ENCODE measurements around the gene HPCAL4.

HPCAL4 gene

GRCh38 chr1:39671433-39671792 is 19.8 kb downstream of the HPCAL4 start:
- TF ChIP-seq CTCF (IDR thresholded peaks at IDR 0.05; ENCODE audit: control extremely low read depth, extremely low read depth, low read depth, missing control alignments): no peak
- ChIA-PET CTCF (interaction anchor here (0.8 to 13.8 kb wide), 15 partner anchors 10 to 573 kb away, joined by 3 to 276 read pairs (median 7); no protein-coding TSS in a partner anchor), POLR2A (no interaction called here)
- no peak for DNase-seq (ENCODE audit: extremely low spot score)

GRCh38 chr1:39670689-39671088 is 20.5 kb downstream of the HPCAL4 start:
- POLR2A ChIA-PET: no interaction called here
- CTCF ChIA-PET: interaction anchor here (0.8 to 13.8 kb wide), 13 partner anchors 10 to 572 kb away, joined by 3 to 276 read pairs (median 4); no protein-coding TSS in a partner anchor
- DNase-seq (ENCODE audit: extremely low spot score): no peak
- TF ChIP-seq CTCF (IDR thresholded peaks at IDR 0.05; ENCODE audit: control extremely low read depth, extremely low read depth, low read depth, missing control alignments): no peak

- POLR2A ChIA-PET: no interaction called here
- CTCF ChIA-PET: interaction anchor here (1.1 to 13.8 kb wide), 10 partner anchors 12 to 576 kb away, joined by 3 to 276 read pairs (median 8); partner anchors contain the start of gene PPIE
- TF ChIP-seq CTCF (IDR thresholded peaks at IDR 0.05; ENCODE audit: control extremely low read depth, extremely low read depth, low read depth, missing control alignments): no peak
- DNase-seq (ENCODE audit: extremely low spot score): no peak
Observed at GRCh38 chr1:39668894-39669293, 22.3 kb downstream of the HPCAL4 start.

- POLR2A ChIA-PET: no interaction called here
Observed at GRCh38 chr1:39668111-39668510, 23.1 kb downstream of the HPCAL4 start.

GRCh38 chr1:39666772-39667171 is 24.5 kb downstream of the HPCAL4 start:
- no peak for TF ChIP-seq CTCF (IDR thresholded peaks at IDR 0.05; ENCODE audit: control extremely low read depth, extremely low read depth, low read depth, missing control alignments)
- ChIA-PET POLR2A (no interaction called here), CTCF (interaction anchor here (0.6 to 13.8 kb wide), 8 partner anchors 10 to 132 kb away, joined by 3 to 276 read pairs (median 10); no protein-coding TSS in a partner anchor)
- peak; percentile 85 for DNase-seq (ENCODE audit: extremely low spot score)

More at GRCh38 chr1:39668111-39668510, 23.1 kb downstream of the HPCAL4 start:
- DNase-seq (ENCODE audit: extremely low spot score): no peak
- TF ChIP-seq CTCF (IDR thresholded peaks at IDR 0.05; ENCODE audit: control extremely low read depth, extremely low read depth, low read depth, missing control alignments): no peak
- CTCF ChIA-PET: interaction anchor here (1.6 to 13.8 kb wide), 7 partner anchors 12 to 576 kb away, joined by 3 to 276 read pairs (median 16); no protein-coding TSS in a partner anchor

- ChIA-PET POLR2A (no interaction called here), CTCF (interaction anchor here (0.8 to 13.2 kb wide), 3 partner anchors 10 to 58 kb away, joined by 3 to 307 read pairs (median 8); no protein-coding TSS in a partner anchor)
- no peak for DNase-seq (ENCODE audit: extremely low spot score)
- no peak for TF ChIP-seq CTCF (IDR thresholded peaks at IDR 0.05; ENCODE audit: control extremely low read depth, extremely low read depth, low read depth, missing control alignments)
Observed at GRCh38 chr1:39663559-39663958, 27.7 kb downstream of the HPCAL4 start.
